ENCODE measurements around the gene NR2F1-AS1.

- TF ChIP-seq, protein P1, sequence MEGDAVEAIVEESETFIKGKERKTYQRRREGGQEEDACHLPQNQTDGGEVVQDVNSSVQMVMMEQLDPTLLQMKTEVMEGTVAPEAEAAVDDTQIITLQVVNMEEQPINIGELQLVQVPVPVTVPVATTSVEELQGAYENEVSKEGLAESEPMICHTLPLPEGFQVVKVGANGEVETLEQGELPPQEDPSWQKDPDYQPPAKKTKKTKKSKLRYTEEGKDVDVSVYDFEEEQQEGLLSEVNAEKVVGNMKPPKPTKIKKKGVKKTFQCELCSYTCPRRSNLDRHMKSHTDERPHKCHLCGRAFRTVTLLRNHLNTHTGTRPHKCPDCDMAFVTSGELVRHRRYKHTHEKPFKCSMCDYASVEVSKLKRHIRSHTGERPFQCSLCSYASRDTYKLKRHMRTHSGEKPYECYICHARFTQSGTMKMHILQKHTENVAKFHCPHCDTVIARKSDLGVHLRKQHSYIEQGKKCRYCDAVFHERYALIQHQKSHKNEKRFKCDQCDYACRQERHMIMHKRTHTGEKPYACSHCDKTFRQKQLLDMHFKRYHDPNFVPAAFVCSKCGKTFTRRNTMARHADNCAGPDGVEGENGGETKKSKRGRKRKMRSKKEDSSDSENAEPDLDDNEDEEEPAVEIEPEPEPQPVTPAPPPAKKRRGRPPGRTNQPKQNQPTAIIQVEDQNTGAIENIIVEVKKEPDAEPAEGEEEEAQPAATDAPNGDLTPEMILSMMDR (IDR thresholded peaks at IDR 0.05): no peak
- TF ChIP-seq REST (IDR thresholded peaks at IDR 0.05; ENCODE audit: insufficient read depth in 1 of 2, low read depth in 2 of 2, low read length in 1 of 2) (no peak), POLR2AphosphoS5 (IDR thresholded peaks at IDR 0.05; ENCODE audit: low read depth, low read length) (no peak), TCF7L2 (IDR thresholded peaks at IDR 0.05; ENCODE audit: low read depth, low read length) (no peak)
Measured at GRCh38 chr5:93603078-93603792, 22.2 kb upstream of the NR2F1-AS1 start.

Measured in Panc1 (cell line).